GDM1 (cell line): ENCODE measurements around the gene RNF152.

Experiments used
- DNase-seq: peaks from one replicate; lab custom pipeline; 2025; lab: John Stamatoyannopoulos, UW

The RNF152 gene, protein sequence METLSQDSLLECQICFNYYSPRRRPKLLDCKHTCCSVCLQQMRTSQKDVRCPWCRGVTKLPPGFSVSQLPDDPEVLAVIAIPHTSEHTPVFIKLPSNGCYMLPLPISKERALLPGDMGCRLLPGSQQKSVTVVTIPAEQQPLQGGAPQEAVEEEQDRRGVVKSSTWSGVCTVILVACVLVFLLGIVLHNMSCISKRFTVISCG

DNA sequence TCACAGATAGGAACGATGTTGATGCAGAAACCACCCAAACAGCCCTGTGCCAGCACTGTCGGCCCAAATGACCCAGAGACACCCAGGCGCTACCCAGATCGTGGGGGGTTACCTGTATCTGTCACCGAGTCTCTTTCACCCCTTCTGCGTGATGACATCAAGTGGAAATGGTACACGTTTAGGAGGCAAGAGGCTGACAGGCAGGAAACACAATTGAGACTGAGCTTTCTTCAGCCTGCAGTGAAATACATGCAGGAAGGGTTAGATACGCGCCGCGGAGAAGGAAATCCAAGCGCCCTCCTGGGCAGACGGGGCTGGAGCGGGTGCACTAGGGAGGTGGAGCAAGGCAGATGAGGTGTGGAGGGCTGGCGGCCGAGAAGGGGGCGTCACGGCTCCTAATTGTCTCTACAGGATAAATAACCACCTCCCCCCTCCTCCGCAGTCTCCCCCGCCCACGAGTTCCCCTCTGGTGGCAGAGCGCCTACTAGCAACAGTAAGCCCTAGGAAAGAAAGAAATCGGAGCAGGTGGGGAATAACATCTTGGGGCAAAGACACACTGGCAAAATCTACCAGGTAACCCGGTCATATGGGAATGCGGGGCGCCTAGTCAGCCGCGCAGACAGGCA is at the start of gene RNF152:
TSS of gene RNF152 (minus strand) at position 325 of the 626 bp plus-strand sequence. CDS start 76,544 bp downstream, outside the sequence.
- no peak for DNase-seq

DNA sequence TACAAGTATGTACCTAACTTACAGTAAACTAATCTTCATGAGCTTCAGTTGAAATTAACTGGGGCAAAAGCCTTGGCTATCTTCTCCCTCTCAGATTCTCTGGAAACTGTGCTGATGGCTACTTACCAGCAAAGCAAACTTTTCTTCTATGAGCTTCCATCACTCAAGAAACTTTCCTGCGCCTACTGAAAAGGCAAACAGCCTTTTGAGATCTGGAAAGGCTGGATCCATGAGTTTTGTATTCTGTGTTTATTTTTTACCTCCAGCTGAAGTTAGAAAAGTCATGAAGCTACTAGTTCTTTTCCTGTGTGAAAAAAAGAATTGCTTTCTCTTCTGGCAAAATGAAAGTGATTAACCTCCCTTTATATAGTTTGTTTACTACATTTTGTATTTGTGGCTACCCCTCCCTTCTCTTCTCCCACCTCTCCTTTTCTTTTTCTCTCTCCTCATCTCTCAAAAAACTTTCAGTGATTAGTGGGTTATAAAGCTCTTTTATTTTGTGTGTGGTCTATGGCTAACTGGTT is 49.2 kb upstream of the RNF152 start:
- DNase-seq = no peak

DNA sequence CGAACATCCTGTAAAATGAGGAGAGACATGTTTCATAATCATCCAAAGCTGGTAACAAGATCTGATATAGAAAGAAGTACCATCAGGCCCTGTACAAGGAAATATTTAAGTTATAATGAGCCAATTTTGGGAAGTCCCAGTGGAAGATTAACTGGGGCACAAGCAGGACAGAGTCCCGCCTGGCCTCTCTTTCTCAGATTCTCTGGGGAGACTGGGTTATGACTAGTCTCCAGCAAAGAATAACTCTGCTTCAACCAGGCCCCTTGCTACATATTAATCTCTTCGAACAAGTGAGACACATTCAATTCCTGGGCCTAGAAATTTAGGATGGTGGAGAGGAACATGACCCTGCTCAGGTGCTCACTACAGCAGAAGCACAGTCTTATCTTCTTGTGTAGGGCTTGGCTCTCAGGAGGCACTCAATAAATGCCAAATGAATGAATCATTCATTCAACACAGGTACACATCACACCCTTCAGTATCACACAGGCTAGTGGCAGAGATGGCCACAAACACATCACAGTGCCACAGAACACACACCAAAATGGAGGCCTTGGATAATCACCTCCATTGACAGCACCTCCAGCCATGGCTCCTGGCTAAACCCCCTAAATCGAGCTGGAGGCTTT is 46.4 kb upstream of the RNF152 start:
- no peak for DNase-seq

DNA sequence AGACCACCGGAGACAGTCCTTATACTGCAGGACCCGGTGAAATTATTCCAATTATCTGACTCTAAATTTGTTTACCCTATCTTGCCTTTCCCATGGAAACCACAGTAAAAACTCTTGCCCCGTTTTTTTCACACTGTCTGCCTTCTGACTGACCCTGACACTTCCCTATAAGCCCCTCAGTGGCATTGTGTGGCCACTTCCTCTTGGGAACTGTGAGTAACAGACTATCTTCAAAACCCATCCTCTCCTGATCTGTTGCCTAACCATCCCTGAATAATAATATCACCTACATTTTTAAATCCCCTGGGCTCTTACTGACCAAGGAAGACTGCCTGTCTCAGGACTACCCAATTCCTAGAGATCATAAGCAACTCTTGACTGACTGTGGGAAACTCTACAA is 42.6 kb upstream of the RNF152 start:
- no peak for DNase-seq

DNA sequence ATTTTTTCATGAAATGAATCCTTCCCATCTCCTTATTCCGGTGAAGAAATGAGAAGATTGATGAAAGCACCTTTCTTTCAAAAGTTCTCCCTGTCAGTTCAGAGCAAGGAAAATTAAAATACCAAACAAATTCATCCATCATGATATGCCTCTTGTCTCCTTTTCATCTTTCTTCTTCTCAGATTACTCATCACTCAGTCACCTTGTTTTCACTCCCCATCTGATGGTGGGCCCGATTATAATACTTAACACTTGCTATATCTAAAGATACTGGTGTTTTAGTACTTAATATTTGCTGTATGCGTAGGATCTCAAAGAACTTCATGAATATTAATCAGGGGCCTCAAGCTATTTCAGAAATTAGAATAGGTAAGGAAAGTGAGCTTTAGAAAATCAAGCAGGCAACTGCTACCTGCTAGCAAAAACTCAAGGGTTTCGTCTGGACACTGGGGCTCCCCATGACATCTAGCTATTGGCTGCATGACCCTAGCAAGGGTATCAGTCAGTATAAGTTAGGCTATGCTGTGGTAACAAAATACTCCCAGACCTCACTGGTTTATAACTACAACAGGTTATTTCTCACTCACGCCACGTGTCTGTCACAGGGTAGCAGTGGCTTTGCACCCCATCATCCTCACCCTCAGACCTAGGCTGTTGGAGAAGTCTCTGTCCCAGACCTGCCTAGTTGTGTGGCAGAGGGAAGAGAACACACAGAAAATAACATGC is 39.0 kb upstream of the RNF152 start:
- DNase-seq = no peak

DNA sequence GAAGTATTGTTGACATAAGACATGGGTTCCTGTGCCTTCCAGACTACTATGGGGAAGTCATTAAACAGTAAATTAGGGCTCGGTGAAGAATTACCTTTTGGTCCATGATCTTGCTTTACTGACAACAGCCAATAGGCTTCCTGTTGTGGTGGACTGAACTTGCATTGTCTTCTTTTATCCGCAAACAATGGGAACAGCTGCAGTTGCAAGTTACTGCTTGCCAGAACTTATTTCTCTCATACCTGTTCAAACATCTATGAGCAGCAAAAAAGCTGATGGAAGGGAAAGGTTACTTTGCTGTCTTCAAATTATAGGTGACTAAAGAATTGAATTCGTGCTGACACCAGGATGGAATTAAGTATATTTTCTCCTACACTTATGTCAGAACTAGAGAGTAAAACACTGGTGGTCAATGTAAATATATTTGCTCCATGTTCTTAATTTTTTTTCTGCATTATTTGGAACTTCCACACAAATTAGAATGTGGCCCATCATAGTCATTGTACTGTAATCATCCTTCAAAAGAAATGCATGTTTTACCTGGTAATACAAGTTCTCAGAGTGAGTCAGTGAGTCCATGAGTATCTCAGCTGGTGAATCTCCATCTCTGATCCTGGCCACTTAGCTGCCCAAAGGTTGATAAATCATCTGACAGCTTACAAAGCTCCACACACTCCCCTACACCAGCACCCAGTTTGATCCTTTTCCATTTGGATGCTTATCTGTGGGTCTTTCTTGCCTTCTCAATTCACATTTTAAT is 37.3 kb upstream of the RNF152 start:
- DNase-seq = no peak

DNA sequence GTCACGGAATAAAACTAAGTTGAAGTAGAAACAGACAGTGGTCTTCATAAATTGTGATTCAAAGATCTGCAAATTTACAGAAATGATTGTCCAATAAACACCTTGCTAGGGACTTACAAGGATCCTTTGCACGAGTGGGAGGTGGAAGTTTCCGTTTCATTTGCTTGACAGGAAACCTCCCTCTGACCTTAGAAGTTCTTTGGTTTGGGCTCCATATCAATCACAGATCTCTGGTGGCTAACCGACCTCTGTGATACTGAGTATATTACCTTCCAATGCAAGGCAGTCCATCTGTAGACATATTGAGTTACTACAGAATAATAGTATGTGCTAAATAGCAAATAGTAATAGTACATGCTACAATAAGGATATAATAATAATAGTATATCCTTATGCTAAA is 33.7 kb upstream of the RNF152 start:
- DNase-seq = no peak

DNA sequence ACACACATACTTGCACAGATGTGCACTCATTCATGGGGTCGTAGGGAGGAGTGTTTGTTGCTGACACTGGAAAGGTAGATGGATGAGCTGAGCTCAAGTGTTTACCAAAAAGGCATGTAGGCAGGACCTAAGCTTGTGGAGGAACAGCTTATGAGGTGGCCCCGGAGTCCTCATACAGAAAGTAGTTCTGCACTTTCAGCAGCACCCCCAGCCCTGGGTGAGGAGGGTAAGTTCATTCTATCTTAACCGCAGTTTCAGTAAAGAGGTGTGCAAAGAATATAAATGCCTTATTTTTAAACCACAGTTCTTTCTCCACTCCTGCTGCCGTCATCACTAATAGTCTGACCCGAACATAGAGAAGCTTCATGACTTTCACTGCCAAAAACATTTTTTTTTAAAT is 31.7 kb upstream of the RNF152 start:
- DNase-seq = no peak

DNA sequence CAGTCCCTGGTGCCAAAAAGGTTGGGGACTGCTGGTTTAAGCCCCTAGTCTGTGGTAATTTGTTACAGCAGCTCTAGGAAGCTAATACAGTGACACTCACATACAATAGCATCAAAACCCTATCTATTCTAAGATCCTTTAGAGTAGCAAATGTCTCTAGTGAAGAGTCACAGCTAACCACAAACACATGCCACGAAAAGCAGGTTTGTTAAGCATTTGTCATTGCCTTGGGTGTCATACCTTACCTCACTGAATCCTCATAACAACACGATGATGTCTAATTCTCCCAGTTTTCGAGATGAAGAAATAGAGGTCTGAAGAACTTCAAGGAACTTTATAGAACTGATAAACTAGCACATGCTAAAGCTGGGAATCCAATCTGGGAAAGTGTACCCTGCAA is 29.6 kb upstream of the RNF152 start:
- no peak for DNase-seq

DNA sequence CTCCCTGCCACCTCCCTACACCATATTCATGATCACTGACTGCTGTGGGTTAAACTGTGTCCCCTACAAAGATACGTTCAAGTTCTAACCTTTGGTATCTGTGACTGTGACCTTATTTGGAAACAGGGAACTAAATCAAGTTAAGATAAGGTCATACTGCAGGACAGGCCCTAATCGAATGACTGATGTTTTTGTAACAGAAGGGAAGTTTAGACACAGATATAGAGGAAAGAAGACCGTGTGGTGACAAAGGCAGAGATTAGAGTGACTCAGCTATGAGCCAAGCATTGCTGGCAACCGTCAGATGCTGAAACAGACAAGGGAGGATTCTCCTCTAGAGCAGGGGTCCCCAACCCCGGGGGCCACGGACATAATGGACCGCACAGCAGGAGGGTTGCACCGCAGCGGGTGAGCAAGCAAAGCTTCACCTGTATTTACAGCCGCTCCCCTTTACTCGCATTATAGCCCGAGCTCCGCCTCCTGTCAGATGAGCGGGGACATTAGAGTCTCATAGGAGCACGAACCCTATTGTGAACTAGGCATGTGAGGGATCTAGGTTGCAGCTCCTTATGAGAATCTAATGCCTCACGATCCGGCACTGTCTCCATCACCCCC is 28.9 kb upstream of the RNF152 start:
- no peak for DNase-seq

DNA sequence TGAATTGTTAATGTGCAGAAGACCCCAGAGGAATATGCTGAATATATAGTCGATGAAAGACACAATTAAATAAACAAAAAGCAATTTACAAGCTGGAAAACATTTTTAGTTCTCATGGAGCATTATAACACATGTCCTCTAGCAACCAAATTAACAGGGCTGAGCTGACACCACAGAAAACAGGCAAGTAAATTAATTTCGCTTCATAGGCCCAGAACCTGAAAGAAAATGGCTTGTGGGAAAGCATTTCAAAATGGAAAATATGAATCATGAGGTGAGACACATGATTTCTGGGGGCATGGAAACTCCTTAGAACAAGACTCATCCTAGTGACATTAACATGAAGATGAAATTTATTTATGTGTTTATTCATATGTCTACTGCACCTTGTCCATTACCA is 25.0 kb upstream of the RNF152 start:
- DNase-seq = no peak

DNA sequence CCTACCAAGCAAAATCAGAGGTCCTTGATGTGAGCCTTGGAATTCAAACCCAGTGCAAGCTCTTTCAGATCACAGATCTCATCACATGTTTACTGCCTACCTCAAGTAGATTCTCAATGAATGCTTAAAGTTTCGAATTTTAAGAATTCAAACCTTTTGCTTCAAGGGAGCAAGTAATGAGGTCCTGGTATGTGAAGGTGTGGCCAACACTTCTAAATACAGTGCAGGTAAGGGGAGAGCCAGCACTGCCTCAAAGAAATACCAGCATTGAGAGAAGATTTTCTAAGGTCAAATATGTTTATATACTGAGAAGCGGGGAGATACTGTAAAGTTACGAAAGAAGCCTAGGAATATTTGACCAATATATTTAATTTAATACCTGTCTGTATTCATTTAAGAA is 19.7 kb upstream of the RNF152 start:
- no peak for DNase-seq

DNA sequence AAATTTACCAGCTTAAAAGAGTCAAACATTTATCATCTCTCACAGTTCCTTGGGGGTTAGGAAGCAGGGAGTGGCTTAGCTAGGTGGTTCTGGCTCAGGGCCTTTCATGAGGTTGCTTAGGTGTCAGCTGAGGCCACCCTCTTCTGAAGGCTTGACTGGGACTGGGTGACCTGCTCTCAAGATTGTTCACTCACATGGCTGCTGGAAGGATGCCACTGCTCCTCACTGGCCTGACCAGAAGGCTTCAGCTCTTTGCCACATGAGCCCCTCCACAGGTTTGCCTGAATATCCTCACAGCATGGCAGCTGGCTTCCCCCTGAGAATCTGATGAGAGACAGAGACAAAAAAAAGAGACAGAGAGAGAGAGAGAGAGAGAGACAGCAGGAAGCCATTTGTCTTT is 17.3 kb upstream of the RNF152 start:
- DNase-seq = no peak

DNA sequence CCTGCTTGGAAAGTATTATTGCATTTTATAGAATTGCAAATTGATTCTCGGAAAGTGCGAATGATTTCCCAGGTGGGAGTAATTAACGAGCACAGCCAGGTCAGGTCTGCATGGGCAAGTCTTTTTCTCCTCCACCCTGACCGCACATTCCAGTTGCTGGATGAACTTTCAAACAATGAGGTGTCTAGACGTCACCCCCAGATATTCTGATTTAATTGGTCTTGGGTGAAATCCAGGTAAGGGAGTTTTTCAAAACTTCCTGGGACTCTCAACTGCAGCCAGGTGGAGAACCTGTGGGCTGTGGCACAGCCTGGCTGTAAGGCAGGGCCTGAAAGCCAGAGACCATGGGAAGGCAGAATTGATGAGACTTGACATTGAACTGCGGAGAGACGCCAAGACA is 15.9 kb upstream of the RNF152 start:
- no peak for DNase-seq

DNA sequence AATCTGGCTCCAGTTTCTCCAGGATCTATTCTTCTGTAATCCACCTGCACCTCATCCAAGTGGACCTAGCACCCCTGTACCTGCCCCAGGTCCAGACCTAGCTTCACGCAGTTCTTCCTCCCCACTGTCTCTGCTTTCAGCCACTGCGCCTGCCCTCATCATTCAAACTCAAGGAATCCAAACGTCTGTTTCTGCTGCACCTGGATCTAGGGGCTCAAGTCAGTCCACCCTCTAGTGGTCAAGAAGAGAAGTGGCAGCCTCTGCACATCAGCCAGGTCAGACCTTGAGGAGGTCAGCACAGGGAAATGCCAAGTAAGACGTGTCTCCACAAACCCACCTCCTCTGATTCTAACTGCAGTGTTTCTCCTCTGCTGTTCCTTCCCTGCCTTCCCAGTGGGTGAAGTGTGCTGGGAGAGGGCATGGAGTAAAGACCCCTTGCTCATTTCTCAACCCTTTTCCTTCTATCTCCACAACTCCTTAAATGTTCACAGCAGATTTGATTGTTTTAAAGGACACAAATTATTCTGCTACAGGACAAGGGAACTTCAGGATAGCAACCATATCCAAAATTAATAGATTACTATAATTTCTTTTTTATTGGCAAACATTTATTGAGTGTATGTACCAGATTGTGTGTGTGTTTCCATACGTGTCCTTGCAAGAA is 8.6 kb upstream of the RNF152 start:
- peak; percentile 15 for DNase-seq

DNA sequence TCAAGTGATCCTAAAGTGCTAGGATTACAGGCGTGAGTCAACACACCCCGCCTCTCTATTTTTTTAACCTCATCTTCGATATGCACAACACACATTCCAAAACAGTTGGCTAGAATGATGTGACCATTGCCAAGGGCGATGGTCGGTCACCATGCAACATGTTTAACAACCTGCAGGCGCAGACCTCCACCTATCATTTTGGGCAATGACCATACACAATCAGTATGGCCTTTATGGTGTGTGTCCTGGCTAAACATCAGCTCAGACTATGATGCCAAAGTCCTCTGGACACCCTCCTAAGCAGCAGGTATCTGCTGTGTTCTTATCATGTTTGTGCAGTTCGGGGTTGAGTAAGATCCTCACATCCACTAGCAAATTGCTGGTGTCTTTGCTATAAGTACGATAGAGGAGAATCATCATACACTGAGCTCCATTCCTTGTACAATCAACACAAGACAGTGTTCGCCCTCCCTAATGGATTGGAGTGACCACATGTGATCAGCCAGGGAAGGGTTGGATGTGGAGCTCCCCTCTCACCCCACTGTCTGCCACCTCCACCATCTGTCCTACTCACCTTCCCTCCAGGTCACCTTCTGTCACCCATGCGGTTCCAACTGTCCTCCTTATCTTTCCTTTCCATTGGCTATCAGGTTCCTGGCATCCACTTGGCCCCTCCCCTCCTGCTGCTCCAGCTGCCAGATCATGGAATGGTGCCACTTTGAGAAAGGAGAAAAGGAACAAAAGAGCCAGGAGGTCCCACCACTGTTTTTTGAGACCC is 7.9 kb upstream of the RNF152 start:
- no peak for DNase-seq

DNA sequence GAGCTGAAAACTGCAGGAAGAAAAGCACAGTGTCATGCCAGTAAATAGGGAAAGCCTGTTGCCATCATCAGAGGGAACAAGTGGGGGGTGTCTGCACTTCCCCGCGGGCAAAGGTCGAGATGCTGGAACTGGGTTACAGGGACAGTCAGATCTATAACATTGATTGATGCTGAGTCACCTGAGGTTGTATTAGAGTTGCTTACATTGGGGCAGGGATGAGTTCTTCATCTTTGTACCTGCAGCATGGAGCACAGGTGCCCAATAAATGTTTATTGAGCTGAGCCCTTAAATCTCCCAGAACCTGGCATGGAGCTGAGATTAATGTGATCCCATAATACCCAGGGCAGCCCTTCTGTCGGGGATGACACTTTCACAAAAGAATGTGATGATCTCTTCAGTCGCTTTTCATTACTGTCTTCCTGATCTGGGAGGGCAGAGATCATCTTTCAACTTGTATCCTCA is 5.9 kb upstream of the RNF152 start:
- DNase-seq = no peak

DNA sequence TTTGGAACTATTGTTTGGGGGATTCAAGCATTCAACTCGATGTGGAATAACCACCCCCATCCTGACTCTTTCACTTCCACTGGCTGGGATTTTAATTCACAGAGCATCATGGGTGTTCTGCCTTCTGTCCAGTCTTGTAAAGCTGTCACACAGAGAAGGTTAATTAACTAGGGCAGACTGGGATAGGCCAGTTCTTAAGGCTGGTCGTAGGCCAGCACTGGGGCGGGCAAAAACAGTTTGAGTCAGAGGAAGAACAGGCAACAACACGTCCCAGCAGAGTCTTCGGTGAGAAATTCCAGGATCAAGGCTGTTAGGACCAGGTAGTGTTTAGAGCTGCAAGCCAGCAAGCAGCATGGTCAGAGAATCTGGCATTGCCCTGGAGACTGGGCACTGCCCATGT is 4.0 kb upstream of the RNF152 start:
- DNase-seq = no peak

DNA sequence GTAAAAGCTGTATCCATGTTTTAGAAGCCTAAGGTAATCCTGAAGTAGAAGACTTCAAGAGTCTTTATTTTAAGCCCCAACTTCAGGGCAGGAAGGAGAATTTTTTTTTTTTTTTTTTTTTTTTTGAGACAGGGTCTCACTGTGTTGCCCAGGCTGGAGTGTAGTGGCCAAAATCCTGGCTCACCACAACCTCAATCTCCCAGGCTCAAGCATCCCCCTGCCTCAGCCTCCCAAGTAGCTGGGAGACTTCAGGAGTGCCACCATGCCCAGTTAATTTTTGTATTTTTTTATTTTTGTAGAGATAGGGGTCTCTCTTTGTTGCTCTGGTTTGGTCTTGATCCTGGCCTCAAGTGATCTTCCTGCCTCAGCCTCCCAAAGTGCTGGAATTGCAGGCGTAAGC is 3.3 kb upstream of the RNF152 start:
- DNase-seq = no peak
